Lung (tissue), 12 donors: Measurements from ENCODE around the gene CD8A. TPM values are rescaled to one million over a fixed set of nuclear protein-coding genes. Genes with fewer than 3 reads are reported as not detected.
A peak's percentile ranks its signal among the peaks of the same experiment; 100 is the strongest.
"Not testable (repeated sequence)": the region's sequence is repeated elsewhere in the genome, so short reads cannot be mapped to it uniquely, and the experiment has no call there.

Experiments
- ATAC-seq: fragments of 200-7000 bp; cut with Tn5 transposase; one replicate; pipeline ENCODE4 v1.9.1; 2020; ENCODE audit warnings: moderate number of reproducible peaks; ENCODE audit not compliant: insufficient read depth, low FRiP score
- DNase-seq, 3 donors: peaks; one replicate each; pipeline ENCODE4 v3.0.0-alpha.2; 2013 to 2017
- H3K27ac ChIP-seq, 2 donors: one replicate each; pipeline ENCODE4 v1.5.1; 2013; ENCODE audit warnings: mild to moderate bottlenecking in 2 of 2, moderate library complexity in 2 of 2, control low read depth in 1 of 2, inconsistent platforms in 1 of 2, low read depth in 1 of 2, low read length in 1 of 2
- H3K27me3 ChIP-seq, 3 donors: one replicate each; pipeline ENCODE4 v1.5.1; 2013; ENCODE audit warnings: low read length in 2 of 3; ENCODE audit not compliant: control insufficient read depth in 3 of 3, insufficient read depth in 3 of 3
- H3K36me3 ChIP-seq, 4 donors: one replicate each; pipeline ENCODE4 v1.5.1; 2013; ENCODE audit warnings: low read length in 4 of 4, mild to moderate bottlenecking in 1 of 4, moderate library complexity in 1 of 4; ENCODE audit not compliant: control insufficient read depth in 4 of 4, insufficient read depth in 4 of 4
- H3K4me1 ChIP-seq, 5 donors: one replicate each; pipeline ENCODE4 v1.5.1; 2013; ENCODE audit warnings: low read length in 5 of 5, mild to moderate bottlenecking in 2 of 5, moderate library complexity in 1 of 5; ENCODE audit not compliant: control insufficient read depth in 5 of 5, insufficient read depth in 5 of 5
- H3K4me3 ChIP-seq: one replicate; pipeline ENCODE4 v1.5.1; 2013; ENCODE audit warnings: mild to moderate bottlenecking, control low read depth, moderate library complexity
- H3K9ac ChIP-seq, 2 donors: one replicate each; pipeline ENCODE4 v1.5.1; 2013; ENCODE audit warnings: low read length in 2 of 2, control low read depth in 1 of 2; ENCODE audit not compliant: insufficient read depth in 1 of 2
- H3K9me3 ChIP-seq, 4 donors: one replicate each; pipeline ENCODE4 v1.5.1; 2013; ENCODE audit warnings: low read length in 3 of 4, mild to moderate bottlenecking in 1 of 4, moderate library complexity in 1 of 4; ENCODE audit not compliant: control insufficient read depth in 4 of 4, insufficient read depth in 3 of 4
- CTCF ChIP-seq: IDR thresholded peaks from 2 replicates; pipeline ENCODE4 v1.5.1; 2012; ENCODE audit warnings: mild to moderate bottlenecking; ENCODE audit errors: control extremely low read depth, extremely low read depth
- WGBS, 2 donors: extraction: QIAGEN DNeasy Blood & Tissue Kit; methylation state at CpG; one replicate each; pipeline ENCODE4 v1.1.7; 2013; 5-methylcytosine and 5-hydroxymethylcytosine counted together
- polyA plus RNA-seq, 2 donors: library from polyadenylated mRNA; stranded (reverse); fragments of 200-250 nt; gene quantifications; one replicate each; pipeline ENCODE4 v1.2.1, GENCODE V29; 2013
- total RNA-seq, 2 donors: library from RNA; depleted of rRNA in 1 of 2; stranded (reverse); fragments of >200 nt in 1 of 2; gene quantifications; one replicate each; pipeline ENCODE4 v1.2.1, GENCODE V29; 2014 to 2021
- donor health status: control.
- donor health status: control.
- donor health status: Bipolar disorder and iron deficiency.
- donor health status: healthy.
- donor health status: DM: yes; HTN: yes; CAD: no.

The CD8A gene
- total and polyA plus RNA-seq, 4 donors, result 1.1 to 3.7 (median 3.0) TPM

- Histone ChIP-seq H3K9me3 (peaks cover 0 to 8% (median 0%) of the 10 kb centered on the region in 4 donors), H3K9ac (no peak overlapping the region), H3K27me3 (no peaks in the 10 kb centered on the region), H3K36me3 (peaks cover 5 to 24% (median 13%) of the 10 kb centered on the region in 4 donors), H3K27ac (peak overlapping the region; percentile 21 to 35), H3K4me1 (peaks cover 0 to 24% (median 0%) of the 10 kb centered on the region in 5 donors), H3K4me3 (no peak overlapping the region)
- DNase-seq (peak in 2 of 3 donors; percentile 9 to 29), ATAC-seq (no peak)
- no peak for TF ChIP-seq CTCF
- WGBS, 2 donors, result 81 to 87% methylated on average over 9 of the region's 9 CpGs
Measured at GRCh38 chr2:86747711-86748639, 42.7 kb downstream of the CD8A start.

GRCh38 chr2:86746939-86747338 is 43.8 kb downstream of the CD8A start:
- no peak for ATAC-seq
- peaks cover 0 to 15% (median 9%) of the 10 kb centered on the region in 4 donors for H3K36me3 ChIP-seq
- no peak overlapping the region for H3K27ac ChIP-seq

GRCh38 chr2:86744152-86744551 is 46.6 kb downstream of the CD8A start:
- H3K4me1 ChIP-seq, result peaks cover 0 to 19% (median 0%) of the 10 kb centered on the region in 5 donors
- ATAC-seq (no peak), DNase-seq (no peak)
- no peak overlapping the region for H3K4me3 ChIP-seq
- H3K9ac ChIP-seq, result no peak overlapping the region
- peaks cover 0 to 14% (median 6%) of the 10 kb centered on the region in 4 donors for H3K36me3 ChIP-seq
- H3K27ac ChIP-seq, result peak overlapping the region in 1 of 2 donors; percentile 31
- no peaks in the 10 kb centered on the region for H3K27me3 ChIP-seq
- 73 to 74% methylated on average over 2 of the region's 2 CpGs for WGBS, 2 donors
- no peak for TF ChIP-seq CTCF
- H3K9me3 ChIP-seq, result no peaks in the 10 kb centered on the region

More at GRCh38 chr2:86746939-86747338, 43.8 kb downstream of the CD8A start:
- Histone ChIP-seq H3K4me3 (no peak overlapping the region), H3K9me3 (peaks cover 0 to 8% (median 0%) of the 10 kb centered on the region in 4 donors), H3K9ac (no peak overlapping the region), H3K27me3 (no peaks in the 10 kb centered on the region), H3K4me1 (peaks cover 0 to 24% (median 0%) of the 10 kb centered on the region in 5 donors)
- no peak for DNase-seq
- TF ChIP-seq CTCF, result no peak

- WGBS, 2 donors, result 80% methylated on average over 1 of the region's 4 CpGs
Measured at GRCh38 chr2:86741889-86742498, 48.7 kb downstream of the CD8A start.

GRCh38 chr2:86739889-86740288 is 50.8 kb downstream of the CD8A start:
- ATAC-seq, DNase-seq, H3K4me3 ChIP-seq, H3K27me3 ChIP-seq, H3K9me3 ChIP-seq, H3K27ac ChIP-seq, H3K4me1 ChIP-seq, H3K9ac ChIP-seq, H3K36me3 ChIP-seq: not testable (repeated sequence)
- WGBS, 2 donors, result no CpG with 5 or more reads among the region's 11 CpGs

More at GRCh38 chr2:86741889-86742498, 48.7 kb downstream of the CD8A start:
- not testable (repeated sequence) for H3K4me3 ChIP-seq, ATAC-seq, H3K36me3 ChIP-seq, H3K9me3 ChIP-seq, H3K27me3 ChIP-seq, H3K27ac ChIP-seq, H3K9ac ChIP-seq, DNase-seq
- peaks cover 0 to 12% (median 0%) of the 10 kb centered on the region in 5 donors for H3K4me1 ChIP-seq

- not testable (repeated sequence) for H3K4me3 ChIP-seq, H3K9me3 ChIP-seq, H3K9ac ChIP-seq, H3K27ac ChIP-seq, ATAC-seq, H3K4me1 ChIP-seq, DNase-seq, H3K27me3 ChIP-seq, H3K36me3 ChIP-seq
Measured at GRCh38 chr2:86739485-86739884, 51.2 kb downstream of the CD8A start.
